Glutamatergic neuron (in vitro differentiated cells): ENCODE results near the gene FXYD1. TPM values are rescaled to one million over a fixed set of nuclear protein-coding genes. Genes with fewer than 3 reads are reported as not detected.

Experiments
- DNase-seq: peaks from one replicate; pipeline ENCODE4 v3.0.0; 2022
- H3K27ac Mint-ChIP-seq: one replicate; pipeline ENCODE4 v1.8.0; 2020; ENCODE audit warnings: mild to moderate bottlenecking, mixed read lengths, inconsistent platforms; ENCODE audit not compliant: unreplicated experiment
- H3K27me3 Mint-ChIP-seq: one replicate; pipeline ENCODE4 v1.8.0; 2020; ENCODE audit warnings: mild to moderate bottlenecking, moderate library complexity, mixed read lengths, inconsistent platforms; ENCODE audit not compliant: unreplicated experiment
- H3K36me3 Mint-ChIP-seq: one replicate; pipeline ENCODE4 v1.8.0; 2020; ENCODE audit warnings: mild to moderate bottlenecking, mixed read lengths, inconsistent platforms; ENCODE audit not compliant: unreplicated experiment
- H3K4me1 Mint-ChIP-seq: one replicate; pipeline ENCODE4 v1.8.0; 2020; ENCODE audit warnings: mild to moderate bottlenecking, low read depth, mixed read lengths, inconsistent platforms; ENCODE audit not compliant: unreplicated experiment
- H3K4me3 Mint-ChIP-seq: one replicate; pipeline ENCODE4 v1.8.0; 2020; ENCODE audit warnings: mild to moderate bottlenecking, mixed read lengths, inconsistent platforms; ENCODE audit not compliant: unreplicated experiment
- H3K9me3 Mint-ChIP-seq: one replicate; pipeline ENCODE4 v1.8.0; 2020; ENCODE audit warnings: mild to moderate bottlenecking, moderate library complexity, mixed read lengths, inconsistent platforms; ENCODE audit not compliant: unreplicated experiment
- CTCF ChIP-seq: fragments of 200-600 bp; sonication (generic); IDR thresholded peaks from one replicate; pipeline ENCODE4 v1.5.0; 2021; ENCODE audit not compliant: partially characterized antibody, unreplicated experiment
- total RNA-seq: library from RNA; stranded (reverse); fragmentation: NEBNext Ultra II Directional; extraction: Animal tissue kit (Norgen Biotek cat#: 25700); gene quantifications from one replicate; pipeline ENCODE4 v1.2.1, GENCODE V29; 2021; ENCODE audit not compliant: unreplicated experiment

FXYD1 gene
- total RNA-seq, 1 donor from 2014 or later: not detected

- Mint-ChIP-seq H3K36me3 (no peaks in the 10 kb centered on the region), H3K27ac (no peak overlapping the region), H3K27me3 (peaks cover 6% of the 10 kb centered on the region), H3K4me3 (no peak overlapping the region), H3K9me3 (peaks cover 2% of the 10 kb centered on the region), H3K4me1 (peaks cover 14% of the 10 kb centered on the region)
- DNase-seq: no peak
- no peak for TF ChIP-seq CTCF
Measured at GRCh38 chr19:35093941-35094647, 44.5 kb upstream of the FXYD1 start.

GRCh38 chr19:35094656-35095055, 44.0 kb upstream of the FXYD1 start:
- peaks cover 6% of the 10 kb centered on the region for H3K27me3 Mint-ChIP-seq
- no peak for DNase-seq

GRCh38 chr19:35095667-35096368, 42.8 kb upstream of the FXYD1 start:
- H3K9me3 Mint-ChIP-seq: peaks cover 2% of the 10 kb centered on the region
- peak overlapping the region; percentile 14 for H3K4me3 Mint-ChIP-seq
- peaks cover 10% of the 10 kb centered on the region for H3K4me1 Mint-ChIP-seq
- no peak for TF ChIP-seq CTCF
- no peaks in the 10 kb centered on the region for H3K36me3 Mint-ChIP-seq
- H3K27me3 Mint-ChIP-seq: peaks cover 6% of the 10 kb centered on the region
- peak overlapping the region; percentile 45 for H3K27ac Mint-ChIP-seq
- no peak for DNase-seq

More at GRCh38 chr19:35094656-35095055, 44.0 kb upstream of the FXYD1 start:
- H3K36me3 Mint-ChIP-seq: no peaks in the 10 kb centered on the region
- peaks cover 2% of the 10 kb centered on the region for H3K9me3 Mint-ChIP-seq
- H3K4me1 Mint-ChIP-seq: peaks cover 14% of the 10 kb centered on the region
- H3K27ac Mint-ChIP-seq: no peak overlapping the region
- TF ChIP-seq CTCF: no peak
- no peak overlapping the region for H3K4me3 Mint-ChIP-seq

- H3K9me3 Mint-ChIP-seq: peaks cover 5% of the 10 kb centered on the region
Measured at GRCh38 chr19:35098413-35099049, 40.1 kb upstream of the FXYD1 start.

More at GRCh38 chr19:35098413-35099049, 40.1 kb upstream of the FXYD1 start:
- H3K36me3 Mint-ChIP-seq: no peaks in the 10 kb centered on the region
- no peak overlapping the region for H3K4me3 Mint-ChIP-seq
- no peak for TF ChIP-seq CTCF
- no peak for DNase-seq
- H3K4me1 Mint-ChIP-seq: peaks cover 10% of the 10 kb centered on the region
- H3K27ac Mint-ChIP-seq: no peak overlapping the region
- peaks cover 6% of the 10 kb centered on the region for H3K27me3 Mint-ChIP-seq
